OCI-M2 (cell line): ENCODE measurements around the gene KLB.
"Not testable (repeated sequence)": the region's sequence is repeated elsewhere in the genome, so short reads cannot be mapped to it uniquely, and the experiment has no call there.

Experiments used
- DNase-seq: peaks from one replicate; lab custom pipeline; 2025; ENCODE audit not compliant: unreplicated experiment; lab: John Stamatoyannopoulos, UW

KLB gene

DNA sequence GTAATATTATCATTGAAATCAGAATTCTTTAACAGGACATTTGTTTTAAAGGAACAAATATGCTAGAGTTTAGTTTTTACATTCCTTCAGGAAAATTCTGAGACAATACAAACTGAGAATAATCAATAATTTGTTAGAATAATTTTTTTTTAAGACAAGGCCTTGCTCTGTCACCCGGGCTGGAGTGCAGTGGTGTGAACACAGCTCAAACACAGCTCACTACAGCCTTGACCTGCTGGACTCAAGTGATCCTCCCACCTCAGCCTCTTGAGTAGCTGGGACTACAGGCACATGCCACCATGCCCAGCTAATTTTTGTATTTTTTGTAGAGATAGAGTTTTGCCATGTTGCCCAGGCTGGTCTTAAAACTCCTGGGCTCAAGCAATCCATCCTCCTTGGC lies 18.6 kb downstream of the KLB start:
- DNase-seq = not testable (repeated sequence)

DNA sequence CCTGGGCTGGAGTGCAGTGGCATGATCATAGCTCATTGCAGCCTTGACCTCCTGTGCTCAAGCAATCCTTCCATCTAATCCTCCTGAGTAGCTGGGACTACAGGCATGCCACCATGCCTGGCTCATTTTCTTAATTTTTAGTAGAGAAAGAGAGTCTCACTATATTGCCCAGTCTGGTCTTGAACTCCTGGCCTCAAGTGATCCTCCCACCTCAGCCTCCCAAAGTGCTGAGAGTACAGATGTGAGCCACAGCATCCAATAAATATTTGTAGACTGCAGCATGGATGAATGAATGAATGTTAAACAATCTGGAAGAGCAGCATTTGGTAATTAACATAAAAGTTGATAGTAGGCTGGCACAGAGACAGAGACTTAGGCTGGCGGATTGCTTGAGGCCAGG lies 20.0 kb downstream of the KLB start:
- DNase-seq = no peak

DNA sequence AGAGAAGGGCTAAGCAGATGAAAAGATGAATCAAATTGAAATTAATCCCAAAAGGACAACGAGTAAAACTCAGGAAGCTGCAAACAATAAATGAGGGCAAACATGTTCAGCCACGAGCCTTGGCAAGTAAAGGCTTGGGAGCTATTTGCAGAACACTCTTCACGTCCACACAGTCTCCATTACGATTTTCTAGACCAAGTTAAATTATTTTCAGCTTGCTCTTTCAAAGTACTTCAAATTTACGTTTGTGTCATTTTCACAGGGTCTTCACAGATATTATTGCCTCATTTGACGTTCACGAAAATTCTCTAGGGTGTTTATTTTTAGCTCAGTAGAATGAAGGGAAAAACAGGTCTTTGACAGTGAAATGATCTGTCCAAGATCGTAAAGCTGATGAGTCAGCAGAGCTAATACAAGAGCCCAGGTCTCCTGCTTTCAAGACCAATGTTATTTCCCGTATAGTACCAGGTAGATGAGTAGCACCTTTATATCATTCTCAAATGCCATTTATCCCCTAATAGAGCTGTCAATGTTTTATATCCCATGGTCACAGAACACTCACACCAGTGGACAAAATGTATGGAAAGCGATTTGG lies 20.9 kb downstream of the KLB start:
- no peak for DNase-seq

DNA sequence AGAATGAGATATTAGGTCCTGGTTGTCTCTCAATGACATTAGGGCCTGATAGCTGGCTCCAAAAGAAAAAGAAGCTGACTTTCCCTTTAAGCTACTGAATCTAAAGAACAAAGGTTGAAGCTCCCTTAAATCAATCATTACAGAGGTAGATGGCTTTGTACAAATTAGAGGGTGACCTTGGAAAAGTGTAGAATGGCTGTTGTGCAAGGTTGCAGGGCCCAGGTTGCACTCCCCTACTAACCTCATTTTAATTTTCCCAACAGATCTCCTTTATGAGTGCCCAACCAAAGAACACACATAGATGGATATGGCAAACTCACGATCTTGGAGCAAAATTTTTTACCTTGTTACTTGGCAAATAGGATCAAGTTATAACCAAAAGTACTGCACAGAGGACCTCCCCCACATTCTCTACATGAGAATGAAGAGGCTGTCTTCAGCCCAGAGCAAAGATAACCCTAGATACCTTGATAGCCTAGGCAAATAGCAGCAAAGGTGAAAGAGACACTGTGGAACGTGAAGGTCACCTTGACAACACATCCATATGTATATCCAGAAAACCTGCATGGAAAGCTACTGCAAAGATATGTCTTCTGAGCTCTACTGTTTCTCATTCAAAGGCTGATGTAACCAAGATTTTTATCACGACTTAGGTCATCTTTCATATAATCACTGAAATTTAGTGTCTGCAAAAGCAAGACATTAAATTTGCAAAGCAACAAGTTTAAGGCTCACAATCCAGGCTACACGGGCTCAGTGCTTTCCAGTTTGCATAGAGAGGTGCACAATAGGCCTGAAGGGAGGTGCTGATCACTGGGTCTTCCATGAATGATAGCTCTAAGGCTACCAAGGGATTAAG lies 23.0 kb downstream of the KLB start:
- no peak for DNase-seq

DNA sequence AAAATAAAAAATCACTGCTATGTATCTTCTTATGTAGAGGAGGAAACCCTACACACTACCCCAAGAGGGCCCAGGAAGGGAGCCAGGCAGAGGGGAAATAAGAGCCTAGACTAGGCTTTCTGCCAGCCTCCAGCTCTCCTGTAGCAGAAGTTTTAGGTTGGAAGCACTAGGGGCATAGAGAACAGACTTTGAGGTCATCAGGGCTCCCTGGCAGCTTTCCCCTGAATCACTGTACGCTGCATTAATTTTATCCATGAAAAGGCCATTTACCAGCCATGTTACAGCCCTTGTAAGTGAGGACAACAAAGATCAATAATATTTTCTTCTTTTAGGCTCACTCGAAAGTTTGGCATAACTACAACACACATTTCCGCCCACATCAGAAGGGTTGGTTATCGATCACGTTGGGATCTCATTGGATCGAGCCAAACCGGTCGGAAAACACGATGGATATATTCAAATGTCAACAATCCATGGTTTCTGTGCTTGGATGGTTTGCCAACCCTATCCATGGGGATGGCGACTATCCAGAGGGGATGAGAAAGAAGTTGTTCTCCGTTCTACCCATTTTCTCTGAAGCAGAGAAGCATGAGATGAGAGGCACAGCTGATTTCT lies 27.3 kb downstream of the KLB start:
- no peak for DNase-seq

DNA sequence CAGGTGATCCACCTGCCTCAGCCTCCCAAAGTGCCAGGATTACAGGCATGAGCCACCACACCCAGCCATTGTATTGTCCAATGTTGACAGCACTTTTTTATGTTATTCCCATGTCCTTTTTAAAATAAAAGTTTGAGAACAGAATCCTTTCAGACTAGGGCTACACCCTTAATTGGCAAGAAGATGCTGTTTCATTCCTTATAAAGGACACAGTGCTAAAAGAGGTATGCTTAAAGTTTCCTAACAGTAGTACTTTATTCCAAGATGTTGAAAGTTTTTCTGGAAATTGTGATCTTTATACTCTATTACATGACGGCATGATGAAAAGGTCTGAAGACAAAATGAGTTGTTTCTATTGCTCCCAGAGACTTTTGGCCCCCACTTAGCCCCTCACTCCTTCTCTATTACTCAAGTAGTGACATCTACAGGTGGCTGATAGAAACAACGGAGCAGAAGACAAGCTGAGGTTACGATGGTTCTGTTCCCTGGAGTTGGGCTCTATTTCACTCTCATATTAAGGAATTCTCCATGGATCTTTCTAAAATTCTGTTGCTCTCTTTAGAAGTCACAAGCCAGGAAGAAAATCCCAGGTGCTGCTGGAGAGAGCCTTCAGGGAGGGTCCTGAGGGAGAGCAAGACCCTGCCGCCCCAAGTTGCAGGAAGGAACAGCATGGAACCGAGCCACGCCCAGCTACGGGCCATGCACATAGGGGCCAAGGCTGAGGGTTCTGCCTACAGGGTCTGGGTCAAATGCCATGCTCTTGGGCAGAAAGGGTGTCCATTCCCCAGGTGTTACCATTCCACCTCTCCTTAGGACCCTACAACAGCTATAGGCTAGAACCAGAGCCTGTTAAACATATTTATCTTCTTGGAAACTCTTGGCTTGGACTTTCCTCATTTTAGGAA lies 29.2 kb downstream of the KLB start:
- DNase-seq = no peak

DNA sequence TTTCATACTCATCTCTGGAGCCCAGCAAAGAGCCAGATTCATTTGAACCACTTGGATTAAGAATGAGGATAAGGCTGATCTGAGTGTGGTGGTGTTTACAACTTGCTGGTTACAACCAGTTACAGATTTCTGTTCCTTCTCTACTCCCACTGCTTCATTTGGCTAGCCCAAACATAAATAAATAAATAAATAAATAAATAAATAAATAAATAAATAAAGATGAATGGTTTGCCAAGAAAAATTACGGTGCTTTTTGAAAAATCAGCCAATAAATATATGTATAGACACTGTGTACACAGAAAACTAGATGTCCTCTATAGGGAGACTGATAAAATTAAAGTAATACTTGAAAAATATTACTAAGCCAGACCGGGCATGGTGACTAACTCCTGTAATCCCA lies 34.9 kb downstream of the KLB start:
- DNase-seq = no peak

DNA sequence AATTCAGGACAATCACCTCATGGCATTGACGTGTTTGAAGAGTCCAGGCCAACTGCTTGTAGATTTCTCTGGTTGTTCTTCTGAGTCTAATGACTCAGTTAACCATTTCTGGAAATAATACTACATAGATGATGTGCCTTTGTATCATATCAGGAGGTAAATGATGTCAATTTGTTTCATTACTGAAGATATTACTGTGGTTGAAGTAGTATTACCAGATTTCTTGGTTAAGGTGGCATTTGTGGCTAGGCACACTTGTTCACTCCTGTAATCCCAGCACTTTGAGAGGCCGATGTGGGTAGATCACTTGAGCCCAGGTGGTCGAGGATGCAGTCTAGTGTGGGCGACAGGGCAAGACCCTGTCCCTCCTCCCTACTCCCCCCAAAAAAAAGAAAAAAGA lies 36.3 kb downstream of the KLB start:
- DNase-seq = no peak

DNA sequence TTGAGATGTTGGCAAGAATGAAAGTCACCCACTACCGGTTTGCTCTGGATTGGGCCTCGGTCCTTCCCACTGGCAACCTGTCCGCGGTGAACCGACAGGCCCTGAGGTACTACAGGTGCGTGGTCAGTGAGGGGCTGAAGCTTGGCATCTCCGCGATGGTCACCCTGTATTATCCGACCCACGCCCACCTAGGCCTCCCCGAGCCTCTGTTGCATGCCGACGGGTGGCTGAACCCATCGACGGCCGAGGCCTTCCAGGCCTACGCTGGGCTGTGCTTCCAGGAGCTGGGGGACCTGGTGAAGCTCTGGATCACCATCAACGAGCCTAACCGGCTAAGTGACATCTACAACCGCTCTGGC lies 39.7 kb downstream of the KLB start:
- DNase-seq = no peak

DNA sequence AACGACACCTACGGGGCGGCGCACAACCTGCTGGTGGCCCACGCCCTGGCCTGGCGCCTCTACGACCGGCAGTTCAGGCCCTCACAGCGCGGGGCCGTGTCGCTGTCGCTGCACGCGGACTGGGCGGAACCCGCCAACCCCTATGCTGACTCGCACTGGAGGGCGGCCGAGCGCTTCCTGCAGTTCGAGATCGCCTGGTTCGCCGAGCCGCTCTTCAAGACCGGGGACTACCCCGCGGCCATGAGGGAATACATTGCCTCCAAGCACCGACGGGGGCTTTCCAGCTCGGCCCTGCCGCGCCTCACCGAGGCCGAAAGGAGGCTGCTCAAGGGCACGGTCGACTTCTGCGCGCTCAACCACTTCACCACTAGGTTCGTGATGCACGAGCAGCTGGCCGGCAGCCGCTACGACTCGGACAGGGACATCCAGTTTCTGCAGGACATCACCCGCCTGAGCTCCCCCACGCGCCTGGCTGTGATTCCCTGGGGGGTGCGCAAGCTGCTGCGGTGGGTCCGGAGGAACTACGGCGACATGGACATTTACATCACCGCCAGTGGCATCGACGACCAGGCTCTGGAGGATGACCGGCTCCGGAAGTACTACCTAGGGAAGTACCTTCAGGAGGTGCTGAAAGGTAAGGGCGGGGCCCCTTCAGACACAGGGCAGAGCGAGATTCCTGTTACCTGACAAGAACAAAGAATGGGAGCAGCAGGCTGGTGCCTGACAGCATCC lies 40.3 kb downstream of the KLB start:
- no peak for DNase-seq

DNA sequence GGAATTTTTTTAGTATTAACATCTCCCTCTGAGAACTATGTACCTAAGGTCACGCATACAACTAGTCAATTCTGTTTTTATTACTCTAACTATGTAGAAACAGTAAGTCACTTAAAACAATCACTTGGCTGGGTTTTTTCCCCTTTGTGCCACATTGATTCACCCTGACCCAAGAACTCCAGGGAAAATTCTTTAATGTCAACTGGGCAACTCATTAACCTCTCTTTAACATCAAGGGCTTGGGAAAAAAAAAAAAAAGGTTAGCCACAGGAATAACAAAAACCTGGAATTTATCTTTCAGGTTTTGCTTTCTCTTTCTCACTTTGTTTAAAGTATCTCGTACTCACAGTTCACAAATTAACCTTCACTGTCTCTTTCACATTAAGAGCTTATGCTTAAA lies 43.9 kb downstream of the KLB start:
- no peak for DNase-seq

DNA sequence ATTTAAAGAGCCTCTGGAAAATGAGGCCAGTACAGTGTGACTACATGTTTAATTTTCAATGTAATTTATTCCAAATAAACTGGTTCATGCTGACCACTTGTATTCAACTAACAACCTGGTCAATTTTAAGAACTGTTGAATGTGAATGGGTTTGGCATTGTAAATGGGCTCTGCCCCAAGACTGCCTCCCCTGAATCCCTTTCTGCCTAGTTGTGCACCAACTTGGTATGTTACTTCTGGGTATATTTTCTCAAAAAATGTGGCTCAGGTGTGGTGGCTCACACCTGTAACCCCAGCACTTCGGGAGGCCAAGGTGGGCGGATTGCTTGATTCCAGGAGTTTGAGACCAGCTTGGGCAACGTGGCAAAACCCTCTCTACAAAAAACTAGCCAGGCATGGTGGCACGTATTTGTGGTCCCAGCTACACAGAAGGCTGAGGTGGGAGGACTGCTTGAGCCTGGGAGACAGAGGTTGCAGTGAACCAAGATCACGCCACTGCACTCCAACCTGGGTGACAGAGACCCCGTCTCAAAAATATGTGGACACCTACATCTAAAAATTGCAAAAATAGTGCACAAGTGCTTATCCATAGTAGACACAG lies 44.8 kb downstream of the KLB start:
- DNase-seq = no peak

DNA sequence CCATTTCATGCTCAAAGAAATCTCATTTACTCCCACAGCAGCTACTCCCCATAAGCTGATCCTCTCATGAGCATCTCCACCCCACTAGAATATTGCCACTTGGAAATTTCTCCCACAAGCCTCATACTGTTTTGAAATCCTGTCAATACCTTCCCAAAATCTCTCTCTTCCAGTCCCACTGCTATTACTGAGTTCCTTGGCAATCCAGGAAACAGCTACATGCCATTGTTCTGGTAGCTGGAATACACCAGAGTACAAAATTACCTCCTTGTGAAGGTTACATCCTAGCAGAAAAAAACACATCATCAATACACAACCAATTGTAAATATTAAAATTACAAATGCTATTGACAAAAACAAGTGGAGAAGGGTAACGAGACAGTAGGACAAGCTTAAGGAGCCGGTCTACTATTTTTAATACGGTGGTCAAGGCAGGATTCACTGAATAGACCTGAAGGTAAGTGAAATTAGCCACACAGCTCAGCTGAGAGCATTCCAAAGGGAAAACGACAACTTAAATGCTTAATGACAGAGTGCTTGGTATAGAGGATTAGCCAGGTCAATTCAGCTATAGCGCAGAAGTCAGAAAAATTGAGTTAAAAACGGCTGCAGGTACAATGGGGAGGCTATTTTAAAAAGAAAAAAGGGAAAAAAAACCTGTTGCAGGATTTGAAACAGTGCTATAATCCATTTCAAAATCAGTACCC lies 45.6 kb downstream of the KLB start:
- no peak for DNase-seq

DNA sequence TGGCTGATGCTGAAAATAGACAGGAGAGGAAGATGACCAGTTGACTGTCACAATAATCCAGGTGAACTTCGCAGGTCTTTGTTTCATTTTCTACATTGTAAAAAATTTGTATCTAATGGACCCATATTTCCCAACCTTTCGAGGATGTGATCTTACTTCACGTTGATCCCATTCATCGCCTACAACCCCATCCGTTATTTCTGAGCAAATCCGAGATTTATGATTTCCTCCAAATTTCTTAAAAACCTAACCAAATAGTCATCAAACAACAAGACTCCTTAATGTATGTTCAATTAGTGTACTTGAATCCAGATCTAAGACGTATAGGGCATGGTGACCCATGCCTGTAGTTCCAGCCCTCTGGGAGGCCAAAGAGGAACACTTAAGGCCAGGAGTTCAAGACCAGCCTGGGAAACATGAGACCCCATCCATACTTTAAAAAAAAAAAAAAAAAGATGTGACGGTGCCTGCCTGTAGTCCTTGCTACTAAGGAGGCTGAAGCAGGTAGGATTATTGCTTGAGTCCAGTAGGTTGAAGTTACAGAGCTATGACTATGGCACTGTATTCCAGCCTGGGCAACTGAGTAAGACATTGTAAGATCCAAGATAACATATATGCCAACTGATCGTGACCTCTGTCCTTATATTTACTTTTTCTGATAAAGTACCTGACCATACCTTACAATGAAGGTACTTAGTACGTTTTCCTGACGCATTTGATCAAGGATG lies 46.3 kb downstream of the KLB start:
- DNase-seq = no peak

DNA sequence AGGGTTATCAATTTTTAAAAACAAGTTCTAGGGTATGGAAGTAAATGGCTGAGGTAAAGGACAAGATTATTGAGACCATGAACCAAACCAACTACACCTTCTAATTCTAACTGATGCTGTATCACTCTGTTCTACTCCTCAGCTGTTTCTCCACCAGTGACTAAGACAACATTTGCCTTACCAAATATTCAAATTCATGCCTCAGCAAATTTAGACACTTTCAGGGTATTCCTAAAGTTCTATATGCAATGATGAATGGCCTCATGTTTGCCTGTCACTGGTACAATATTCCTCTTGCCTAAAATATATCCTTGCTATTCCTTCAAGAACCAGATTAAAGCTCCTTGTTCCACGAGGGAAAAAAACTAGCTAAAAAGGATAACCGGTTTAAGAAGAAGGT lies 47.0 kb downstream of the KLB start:
- DNase-seq = no peak

DNA sequence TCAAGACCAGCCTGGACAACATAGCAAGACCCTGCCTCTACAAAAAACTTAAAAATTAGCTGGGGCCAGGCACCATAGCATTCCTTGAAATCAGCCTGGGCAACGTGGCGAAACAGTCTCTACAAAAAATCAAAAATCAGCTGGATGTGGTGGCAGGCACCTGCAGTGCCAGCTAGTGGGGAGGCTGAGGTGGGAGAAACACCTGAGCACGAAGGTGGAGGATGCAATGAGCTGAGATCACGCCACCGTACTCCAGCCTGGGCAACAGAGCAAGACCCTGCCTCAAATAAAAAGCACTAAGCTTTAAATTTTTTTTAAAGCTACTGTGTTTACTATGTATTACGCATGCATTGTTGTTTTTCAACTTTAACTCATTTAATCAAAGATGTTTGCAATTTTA lies 48.8 kb downstream of the KLB start:
- DNase-seq = no peak

DNA sequence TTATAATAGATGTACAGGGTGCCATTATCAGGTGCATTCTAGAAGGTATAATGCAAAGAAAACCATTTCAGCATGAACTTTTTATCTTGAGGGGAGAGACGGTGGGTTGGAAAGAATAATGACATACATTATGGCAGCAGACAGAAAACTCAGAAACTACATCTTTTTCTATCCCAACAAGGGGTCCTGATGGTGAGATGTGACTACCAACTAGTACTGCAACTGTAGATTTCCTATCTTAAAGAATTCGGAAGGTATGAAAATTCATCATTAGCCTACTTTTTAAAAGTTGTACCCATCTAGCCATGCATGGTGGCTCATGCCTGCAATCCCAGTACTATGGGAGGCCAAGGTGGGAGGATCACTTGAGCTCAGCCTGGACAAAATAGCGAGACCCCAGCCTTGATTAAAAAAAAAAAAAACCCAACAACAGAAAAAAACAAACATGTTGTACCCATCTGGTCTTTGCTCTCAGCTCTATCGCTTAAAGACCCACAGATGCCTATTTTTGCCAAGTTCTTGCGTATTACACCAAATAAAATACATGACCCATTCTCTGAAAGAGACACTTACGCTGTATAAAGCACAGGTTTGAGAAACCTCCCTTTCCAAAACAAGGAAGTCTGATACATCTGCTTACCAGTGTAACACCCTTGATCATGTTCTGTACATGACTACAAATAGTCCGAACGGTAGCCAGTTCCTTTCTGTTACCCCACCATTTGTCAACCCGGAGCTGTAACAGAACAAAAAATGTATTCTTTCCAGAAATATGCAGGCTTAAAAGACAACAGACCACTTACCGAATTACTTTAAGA lies 50.4 kb downstream of the KLB start:
- no peak for DNase-seq

DNA sequence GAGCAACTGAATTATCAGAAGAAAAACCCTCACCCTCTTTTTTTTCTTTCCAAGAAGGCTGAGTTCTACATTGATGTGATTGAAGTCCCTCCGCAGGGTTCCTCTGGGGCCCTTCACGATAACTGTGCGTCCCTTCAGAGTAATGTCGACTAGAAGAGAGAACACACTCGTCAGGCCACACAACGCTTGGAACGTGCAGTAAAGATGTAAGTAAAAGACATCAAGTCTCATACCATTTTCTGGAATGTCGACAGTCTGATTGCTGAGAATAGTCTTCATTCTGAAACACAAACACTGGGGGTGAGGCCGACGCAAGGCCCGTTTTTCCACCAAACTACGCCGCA lies 51.4 kb downstream of the KLB start:
- DNase-seq = not testable (repeated sequence)
